NCI-H526 treated with DMSO at 0.1 percent for 48 hours (cell line): ENCODE results near the gene FKBP10.
A peak's percentile ranks its signal among the peaks of the same experiment; 100 is the strongest.
"Not testable (repeated sequence)": the region's sequence is repeated elsewhere in the genome, so short reads cannot be mapped to it uniquely, and the experiment has no call there.

Source experiments
- DNase-seq: peaks from one replicate; lab custom pipeline; 2025; lab: John Stamatoyannopoulos, UW

Gene FKBP10

GRCh38 chr17:41812381-41813151, at the start of gene FKBP10:
Gene FKBP10 (plus strand): TSS chr17:41813004. CDS start chr17:41813035, 31 bp downstream.
- DNase-seq = peak; percentile 59

GRCh38 chr17:41763327-41763726, 49.5 kb upstream of the FKBP10 start:
- no peak for DNase-seq

GRCh38 chr17:41766135-41766534, 46.7 kb upstream of the FKBP10 start:
- no peak for DNase-seq

GRCh38 chr17:41767324-41768042, 45.3 kb upstream of the FKBP10 start:
- no peak for DNase-seq

- DNase-seq = no peak
These were observed 44.0 kb upstream of the FKBP10 start for GRCh38 chr17:41768682-41769288.

- no peak for DNase-seq
These were observed 43.4 kb upstream of the FKBP10 start for GRCh38 chr17:41769346-41769862.

GRCh38 chr17:41769985-41770384, 42.8 kb upstream of the FKBP10 start:
- DNase-seq = no peak

- DNase-seq = no peak
These were observed 41.2 kb upstream of the FKBP10 start for GRCh38 chr17:41771389-41772206.

GRCh38 chr17:41772218-41772585, 40.6 kb upstream of the FKBP10 start:
- peak; percentile 36 for DNase-seq

- no peak for DNase-seq
These were observed 40.1 kb upstream of the FKBP10 start for GRCh38 chr17:41772586-41773189.

- DNase-seq = no peak
These were observed 39.6 kb upstream of the FKBP10 start for GRCh38 chr17:41773190-41773588.

- no peak for DNase-seq
These were observed 39.0 kb upstream of the FKBP10 start for GRCh38 chr17:41773731-41774193.

GRCh38 chr17:41775394-41776226, 37.2 kb upstream of the FKBP10 start:
- DNase-seq = no peak

GRCh38 chr17:41776262-41776900, 36.4 kb upstream of the FKBP10 start:
- DNase-seq = not testable (repeated sequence)

- no peak for DNase-seq
These were observed 35.6 kb upstream of the FKBP10 start for GRCh38 chr17:41777157-41777573.

GRCh38 chr17:41777574-41778188, 35.1 kb upstream of the FKBP10 start:
- DNase-seq = peak; percentile 17

GRCh38 chr17:41779954-41780353, 32.9 kb upstream of the FKBP10 start:
- no peak for DNase-seq

- DNase-seq = no peak
These were observed 31.2 kb upstream of the FKBP10 start for GRCh38 chr17:41781404-41782110.

GRCh38 chr17:41782142-41782541, 30.7 kb upstream of the FKBP10 start:
- DNase-seq = no peak
